HG03097 (cell line): ENCODE measurements around the gene ELF3.
"Not testable (repeated sequence)": the region's sequence is repeated elsewhere in the genome, so short reads cannot be mapped to it uniquely, and the experiment has no call there.

ENCODE experiments used
- ATAC-seq: cut with Tn5 transposase; IDR thresholded peaks from one replicate; pipeline ENCODE4 v1.9.1; 2021; ENCODE audit not compliant: unreplicated experiment, low FRiP score

ELF3 gene

GRCh38 chr1:202010180-202011015 is at the start of gene ELF3:
Gene ELF3 (plus strand): TSS chr1:202010587. CDS start chr1:202011137, 550 bp downstream.
- ATAC-seq: peak; percentile 50

- ATAC-seq: not testable (repeated sequence)
These were observed 48.0 kb upstream of the ELF3 start for GRCh38 chr1:201962382-201962781.

GRCh38 chr1:201964261-201964660 is 46.1 kb upstream of the ELF3 start:
- no peak for ATAC-seq

DNA sequence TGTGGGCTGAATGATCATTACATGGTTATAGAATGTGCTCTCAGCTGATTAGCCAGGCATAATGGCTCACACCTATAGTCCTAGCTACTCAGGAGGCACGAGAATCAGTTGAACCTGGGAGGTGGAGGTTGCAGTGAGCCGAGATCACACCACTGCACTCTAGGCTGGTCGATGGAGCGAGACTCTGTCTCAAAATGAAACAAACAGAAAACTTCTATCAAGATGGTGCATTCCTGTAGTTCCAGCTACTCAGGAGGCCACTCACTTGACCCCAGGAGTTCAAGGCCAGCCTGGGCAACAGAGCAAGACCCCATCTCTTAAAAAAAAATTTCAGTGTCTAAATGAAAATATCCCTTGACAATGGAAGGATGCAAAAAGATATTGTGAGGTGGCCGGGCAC is 44.2 kb upstream of the ELF3 start:
- no peak for ATAC-seq

DNA sequence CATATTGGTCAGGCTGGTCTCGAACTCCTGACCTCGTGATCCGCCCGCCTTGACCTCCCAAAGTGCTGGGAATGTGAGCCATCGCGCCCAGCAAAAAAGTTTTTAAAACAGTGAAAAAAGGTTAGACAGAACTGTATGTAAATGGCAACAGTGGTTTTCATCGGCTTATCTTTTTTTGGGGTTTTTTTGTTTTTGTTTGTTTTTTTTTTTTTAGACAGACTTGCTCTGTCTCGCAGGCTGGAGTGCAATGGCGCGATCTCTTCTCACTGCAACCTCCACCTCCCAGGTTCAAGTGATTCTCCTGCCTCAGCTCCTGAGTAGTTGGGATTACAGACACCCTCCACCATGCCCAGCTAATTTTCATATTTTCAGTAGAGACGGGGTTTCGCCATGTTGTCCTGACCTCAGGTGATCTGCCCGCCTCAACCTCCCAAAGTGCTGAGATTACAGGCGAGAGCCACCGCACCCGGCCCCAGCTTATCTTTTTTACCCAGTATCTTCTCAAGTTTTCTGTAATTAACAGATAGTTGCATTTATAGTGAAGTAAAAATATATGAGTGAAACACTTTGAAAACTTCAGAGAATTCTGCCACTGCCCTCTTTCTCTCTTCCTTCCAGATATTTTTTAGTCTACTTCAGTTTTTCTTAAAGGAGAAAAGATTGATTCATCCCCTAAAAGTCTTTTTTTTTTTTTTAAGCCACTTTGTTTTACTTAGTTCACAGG is 42.0 kb upstream of the ELF3 start:
- no peak for ATAC-seq

DNA sequence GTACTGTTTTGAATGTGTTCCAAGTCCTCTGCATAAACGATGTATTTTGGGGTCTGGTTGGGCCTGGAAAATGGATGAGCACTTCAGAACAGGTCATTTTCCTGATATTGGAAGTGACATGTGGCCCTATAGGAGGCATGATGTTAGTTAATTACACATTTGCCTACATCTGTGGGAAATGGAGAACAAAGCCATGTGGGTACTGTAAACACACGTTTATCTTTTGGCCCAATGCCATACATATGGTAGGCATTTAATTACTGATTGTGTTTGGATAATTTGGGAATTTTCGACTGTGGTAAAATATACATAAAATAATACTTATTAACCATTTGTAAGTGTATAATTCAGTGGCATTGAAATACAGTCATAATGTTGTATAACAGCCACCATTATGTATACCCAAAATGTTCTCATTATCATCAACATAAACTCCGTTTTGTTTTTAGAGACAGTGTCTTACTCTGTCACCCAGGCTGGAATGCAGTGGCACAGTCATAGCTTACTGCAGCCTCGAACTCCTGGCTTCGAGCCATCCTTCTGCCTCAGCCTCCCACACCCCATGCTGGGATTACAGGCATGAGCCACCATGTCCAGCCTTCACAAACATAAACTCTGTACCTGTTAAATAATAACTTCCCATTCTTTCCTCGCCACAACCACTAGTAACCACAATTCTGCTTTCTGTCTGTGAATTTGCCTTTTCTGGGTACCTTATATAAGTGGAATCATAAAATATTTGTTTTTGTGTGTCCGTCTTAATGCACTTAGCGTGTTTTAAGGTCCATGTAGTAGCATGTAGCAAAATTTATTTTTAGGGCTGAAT is 39.8 kb upstream of the ELF3 start:
- no peak for ATAC-seq

DNA sequence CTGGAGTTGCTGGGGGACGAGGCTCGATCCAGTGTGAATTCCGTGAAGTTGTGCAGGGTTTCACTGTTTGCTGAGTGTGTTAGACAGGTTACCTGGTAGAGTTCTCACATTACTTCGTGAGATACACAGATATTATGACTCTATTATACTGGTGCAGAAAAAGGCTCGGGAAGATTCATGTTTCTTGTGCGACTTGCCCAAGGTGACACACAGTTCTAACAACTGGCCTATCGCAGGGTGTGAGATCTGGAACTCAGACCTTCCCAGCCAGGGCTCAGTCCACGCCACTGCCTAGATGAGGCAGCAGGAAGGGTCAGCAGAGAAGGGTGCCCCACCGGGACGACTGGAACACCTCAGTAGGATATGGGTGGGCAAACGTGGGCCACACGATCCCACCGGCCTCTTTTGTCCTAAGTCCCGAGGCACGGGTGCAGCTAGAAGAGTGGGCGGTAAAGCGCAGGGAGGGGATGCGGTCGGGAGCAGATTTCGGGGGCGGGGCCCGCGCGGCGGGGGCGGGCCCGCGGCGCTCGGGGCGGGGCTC is 28.2 kb upstream of the ELF3 start:
- ATAC-seq: peak; percentile 19

GRCh38 chr1:201982623-201983379 is 27.6 kb upstream of the ELF3 start, which contains the start of gene RNPEP:
Gene RNPEP (plus strand): TSS chr1:201982648. CDS start chr1:201982667, 19 bp downstream.
- peak; percentile 75 for ATAC-seq

GRCh38 chr1:201983380-201983805 is 27.0 kb upstream of the ELF3 start:
- ATAC-seq: no peak

- no peak for ATAC-seq
These were observed 25.9 kb upstream of the ELF3 start for GRCh38 chr1:201984446-201984845.

- ATAC-seq: no peak
These were observed 25.0 kb upstream of the ELF3 start for GRCh38 chr1:201985355-201985754.

GRCh38 chr1:201988601-201989000 is 21.8 kb upstream of the ELF3 start:
- no peak for ATAC-seq

DNA sequence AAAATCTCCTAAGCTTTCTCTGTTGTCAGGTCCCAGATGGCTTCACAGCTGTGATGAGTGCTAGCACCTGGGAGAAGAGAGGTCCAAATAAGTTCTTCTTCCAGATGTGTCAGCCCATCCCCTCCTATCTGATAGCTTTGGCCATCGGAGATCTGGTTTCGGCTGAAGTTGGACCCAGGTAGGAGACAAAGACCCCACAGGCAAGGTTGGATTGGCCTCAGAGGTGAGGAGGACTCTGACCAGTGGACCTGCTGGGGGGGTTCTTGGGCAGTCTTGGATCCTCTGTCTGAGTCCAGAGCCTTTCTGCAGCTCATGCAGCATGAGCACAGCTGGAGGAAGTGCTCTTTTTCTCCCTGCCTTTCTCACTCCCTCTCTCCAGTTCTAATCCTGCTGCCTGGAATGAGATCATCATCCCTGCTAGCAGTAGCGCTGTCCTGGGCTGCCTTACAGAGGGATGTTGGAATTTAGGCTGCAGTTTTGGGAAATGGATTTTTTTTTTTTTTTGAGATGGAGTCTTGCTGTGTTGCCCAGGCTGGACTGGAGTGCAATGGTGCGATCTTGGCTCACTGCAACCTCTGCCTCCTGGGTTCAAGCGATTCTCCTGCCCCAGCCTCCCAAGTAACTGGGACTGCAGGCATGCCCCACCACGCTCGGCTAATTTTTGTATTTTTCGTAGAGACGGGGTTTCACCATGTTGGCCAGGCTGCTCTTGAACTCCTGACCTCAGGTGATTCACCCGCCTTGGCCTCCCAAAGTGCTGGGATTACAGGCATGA is 20.8 kb upstream of the ELF3 start:
- no peak for ATAC-seq

DNA sequence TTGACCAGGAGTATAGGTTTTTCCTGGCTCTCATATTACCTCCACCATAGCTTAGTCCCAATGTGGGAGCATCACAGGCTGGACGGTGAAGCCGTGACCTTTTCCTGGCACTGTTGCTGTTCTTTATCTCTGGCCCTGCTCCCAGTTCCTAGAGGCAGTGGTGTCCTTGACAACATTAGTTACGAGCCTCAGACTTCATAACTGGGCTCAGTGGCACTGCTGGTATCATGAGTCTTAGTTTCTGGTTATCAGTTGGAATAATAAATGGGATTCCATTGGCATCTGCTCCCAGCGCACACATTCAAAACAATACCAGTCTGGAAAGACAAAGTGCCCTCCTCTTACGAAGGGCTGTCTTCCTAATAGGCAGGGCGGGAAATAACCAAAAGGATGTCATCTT is 20.0 kb upstream of the ELF3 start:
- no peak for ATAC-seq

- ATAC-seq: no peak
These were observed 10.7 kb upstream of the ELF3 start for GRCh38 chr1:201999625-202000238.

GRCh38 chr1:202002507-202002906 is 7.9 kb upstream of the ELF3 start:
- ATAC-seq: no peak

- no peak for ATAC-seq
These were observed 5.7 kb upstream of the ELF3 start for GRCh38 chr1:202004711-202005110.

DNA sequence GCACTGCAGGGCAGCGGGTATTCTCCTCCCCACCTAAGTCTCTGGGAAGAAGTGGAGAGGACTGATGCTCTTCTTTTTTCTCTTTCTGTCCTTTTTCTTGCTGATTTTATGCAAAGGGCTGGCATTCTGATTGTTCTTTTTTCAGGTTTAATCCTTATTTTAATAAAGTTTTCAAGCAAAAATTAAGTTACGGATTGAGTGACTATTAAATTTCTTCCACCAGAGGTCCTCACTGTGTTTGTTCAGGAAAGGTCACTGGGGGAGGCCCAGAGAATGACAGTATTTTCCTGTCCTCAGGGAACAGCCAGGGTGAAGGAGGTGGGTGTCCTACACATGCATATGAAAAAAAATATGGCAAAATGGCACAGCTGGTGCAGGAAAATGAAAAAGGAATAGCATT is 4.4 kb upstream of the ELF3 start:
- no peak for ATAC-seq

- ATAC-seq: no peak
These were observed 3.1 kb upstream of the ELF3 start for GRCh38 chr1:202007304-202007703.
